ENCODE results near the gene C1D.
"Not testable (repeated sequence)": the region's sequence is repeated elsewhere in the genome, so short reads cannot be mapped to it uniquely, and the experiment has no call there.

The C1D gene

GRCh38 chr2:68000170-68000825 lies 62.5 kb downstream of the C1D start:
- no peak for DNase-seq (ENCODE audit: low read depth in 2 of 2)

- DNase-seq (ENCODE audit: low read depth in 2 of 2): no peak
Measured at GRCh38 chr2:67999332-67999731, 63.5 kb downstream of the C1D start.

GRCh38 chr2:67997903-67998302 lies 64.9 kb downstream of the C1D start:
- DNase-seq (ENCODE audit: low read depth in 2 of 2): no peak

GRCh38 chr2:67997528-67997900 lies 65.3 kb downstream of the C1D start:
- DNase-seq (ENCODE audit: low read depth in 2 of 2): no peak

GRCh38 chr2:67996772-67997527 lies 65.9 kb downstream of the C1D start:
- no peak for DNase-seq (ENCODE audit: low read depth in 2 of 2)

- no peak for DNase-seq (ENCODE audit: low read depth in 2 of 2)
Measured at GRCh38 chr2:67994716-67995115, 68.1 kb downstream of the C1D start.

GRCh38 chr2:67994069-67994468 lies 68.7 kb downstream of the C1D start:
- DNase-seq (ENCODE audit: low read depth in 2 of 2): not testable (repeated sequence)

GRCh38 chr2:67993329-67993728 lies 69.5 kb downstream of the C1D start:
- DNase-seq (ENCODE audit: low read depth in 2 of 2): no peak

GRCh38 chr2:67991456-67991855 lies 71.3 kb downstream of the C1D start:
- peak in 1 of 2 experiments; percentile 40 for DNase-seq (ENCODE audit: low read depth in 2 of 2)
